ENCODE data around the gene DIPK1B.

Gene DIPK1B

GRCh38 chr9:136711751-136712689, at the start of gene DIPK1B:
DIPK1B (plus strand) TSS chr9:136712572; CDS start chr9:136712666, 94 bp downstream.
- Histone ChIP-seq H3K4me1 (ENCODE audit: insufficient read depth, poor library complexity, severe bottlenecking) (no peaks in the 10 kb centered on the region), H3K9me3 (ENCODE audit: severe bottlenecking) (no peaks in the 10 kb centered on the region), H3K36me3 (ENCODE audit: low read depth) (no peaks in the 10 kb centered on the region), H3K27me3 (ENCODE audit: insufficient read depth, poor library complexity, severe bottlenecking) (peaks cover 12% of the 10 kb centered on the region), H3K4me3 (ENCODE audit: severe bottlenecking) (peak within 1 kb of the TSS; percentile 38), H3K27ac (ENCODE audit: poor library complexity, severe bottlenecking) (no peak within 1 kb of the TSS)
- peak; percentile 12; the same call in 1 of the 3 replicates for ATAC-seq (ENCODE audit: low read depth)
- no peak for DNase-seq (ENCODE audit: low spot score)
- TF ChIP-seq CTCF (IDR thresholded peaks at IDR 0.05; ENCODE audit: poor library complexity, severe bottlenecking), result no peak

DNA sequence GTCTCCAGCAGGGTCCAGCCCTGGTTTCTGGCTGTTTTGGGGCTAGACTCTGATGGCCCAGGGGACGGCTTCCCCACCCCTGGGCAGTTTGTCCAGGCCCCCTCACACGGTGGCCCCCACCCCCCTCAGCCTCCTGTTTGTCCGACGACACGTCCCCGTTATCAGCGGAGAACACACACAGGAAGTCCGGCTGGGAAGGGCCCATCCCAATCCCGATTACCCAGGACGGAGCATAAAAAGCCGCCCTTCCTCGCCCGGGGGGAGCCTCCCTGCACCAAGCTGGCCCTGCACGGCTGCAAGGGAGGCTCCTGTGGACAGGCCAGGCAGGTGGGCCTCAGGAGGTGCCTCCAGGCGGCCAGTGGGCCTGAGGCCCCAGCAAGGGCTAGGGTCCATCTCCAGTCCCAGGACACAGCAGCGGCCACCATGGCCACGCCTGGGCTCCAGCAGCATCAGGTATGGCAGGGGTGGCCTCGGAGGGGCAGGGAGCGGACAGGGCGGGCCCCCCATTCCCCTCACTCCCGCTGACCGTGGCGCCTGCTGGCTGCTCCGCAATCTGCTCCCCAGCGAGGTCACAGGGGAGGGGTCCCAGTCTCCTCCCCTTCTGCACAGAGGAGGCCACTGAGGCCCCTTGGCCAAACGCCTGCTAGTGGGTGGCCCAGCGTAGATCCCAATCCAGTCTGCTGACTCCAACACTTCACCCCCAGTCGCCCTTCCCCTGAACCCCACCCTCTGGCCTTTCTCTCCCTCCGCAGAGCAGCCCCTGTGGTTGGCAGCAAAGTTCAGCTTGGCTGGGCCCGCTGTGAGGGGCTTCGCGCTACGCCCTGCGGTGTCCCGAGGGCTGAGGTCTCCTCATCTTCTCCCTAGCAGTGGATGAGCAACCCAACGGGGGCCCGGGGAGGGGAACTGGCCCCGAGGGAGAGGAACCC, 49.5 kb upstream of the DIPK1B start, which contains the start of gene EGFL7:
Gene EGFL7, plus strand, starts transcription at position 261 of the 926 bp plus-strand sequence. CDS start 5,367 bp downstream, outside the sequence.
- Histone ChIP-seq H3K9me3 (ENCODE audit: severe bottlenecking) (no peaks in the 10 kb centered on the region), H3K4me1 (ENCODE audit: insufficient read depth, poor library complexity, severe bottlenecking) (no peaks in the 10 kb centered on the region), H3K27ac (ENCODE audit: poor library complexity, severe bottlenecking) (no peak within 1 kb of the TSS), H3K27me3 (ENCODE audit: insufficient read depth, poor library complexity, severe bottlenecking) (no peaks in the 10 kb centered on the region), H3K36me3 (ENCODE audit: low read depth) (no peaks in the 10 kb centered on the region), H3K4me3 (ENCODE audit: severe bottlenecking) (no peak within 1 kb of the TSS)
- ATAC-seq (ENCODE audit: low read depth) (no peak), DNase-seq (ENCODE audit: low spot score) (no peak)
- TF ChIP-seq CTCF (IDR thresholded peaks at IDR 0.05; ENCODE audit: poor library complexity, severe bottlenecking), result no peak

GRCh38 chr9:136664000-136664915, 48.1 kb upstream of the DIPK1B start:
- no peaks in the 10 kb centered on the region for H3K9me3 ChIP-seq (ENCODE audit: severe bottlenecking)
- DNase-seq (ENCODE audit: low spot score) (no peak), ATAC-seq (ENCODE audit: low read depth) (no peak)
- H3K4me1 ChIP-seq (ENCODE audit: insufficient read depth, poor library complexity, severe bottlenecking), result no peaks in the 10 kb centered on the region
- no peaks in the 10 kb centered on the region for H3K27me3 ChIP-seq (ENCODE audit: insufficient read depth, poor library complexity, severe bottlenecking)
- H3K36me3 ChIP-seq (ENCODE audit: low read depth), result no peaks in the 10 kb centered on the region
- H3K27ac ChIP-seq (ENCODE audit: poor library complexity, severe bottlenecking), result no peak overlapping the region
- TF ChIP-seq CTCF (IDR thresholded peaks at IDR 0.05; ENCODE audit: poor library complexity, severe bottlenecking), result no peak
- H3K4me3 ChIP-seq (ENCODE audit: severe bottlenecking), result no peak overlapping the region

DNA sequence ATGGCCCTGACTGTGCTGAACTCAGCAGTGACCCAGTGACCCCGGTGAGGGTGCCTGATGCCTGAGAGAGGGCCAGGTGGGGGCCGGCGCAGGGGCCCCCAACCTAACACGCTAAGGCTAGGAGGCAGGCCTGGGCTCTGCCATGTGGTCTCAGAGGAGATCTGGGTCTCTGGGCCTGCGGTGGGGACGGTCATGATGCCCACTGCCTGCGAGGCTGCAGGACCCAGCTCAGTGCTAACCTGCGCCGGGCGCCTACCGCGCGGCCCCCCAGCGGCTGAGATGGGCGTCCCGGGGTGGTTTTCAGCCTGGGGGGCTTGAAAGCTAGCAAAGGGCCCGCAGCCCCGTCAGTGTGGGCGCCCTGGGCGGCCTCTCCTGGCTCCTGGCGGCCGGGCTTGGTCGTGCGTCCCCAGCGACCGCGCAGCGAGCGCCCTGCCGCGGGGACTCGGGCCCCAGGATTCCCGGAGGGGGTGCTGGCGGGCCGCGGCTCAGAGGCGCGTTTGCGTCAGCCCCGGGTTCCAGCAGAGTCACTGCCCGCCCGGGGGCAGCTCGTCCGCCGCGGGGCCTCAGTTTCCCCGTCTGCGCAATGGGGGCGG, 47.2 kb upstream of the DIPK1B start:
- Histone ChIP-seq H3K27ac (ENCODE audit: poor library complexity, severe bottlenecking) (no peak overlapping the region), H3K4me1 (ENCODE audit: insufficient read depth, poor library complexity, severe bottlenecking) (no peaks in the 10 kb centered on the region), H3K9me3 (ENCODE audit: severe bottlenecking) (no peaks in the 10 kb centered on the region), H3K36me3 (ENCODE audit: low read depth) (no peaks in the 10 kb centered on the region), H3K27me3 (ENCODE audit: insufficient read depth, poor library complexity, severe bottlenecking) (no peaks in the 10 kb centered on the region), H3K4me3 (ENCODE audit: severe bottlenecking) (peak overlapping the region; percentile 57)
- peak; percentile 12 for TF ChIP-seq CTCF (IDR thresholded peaks at IDR 0.05; ENCODE audit: poor library complexity, severe bottlenecking)
- DNase-seq (ENCODE audit: low spot score) (no peak), ATAC-seq (ENCODE audit: low read depth) (no peak)

Measured in RWPE2 (cell line).